ENCODE results near the gene BAK1. TPM values are rescaled to one million over a fixed set of nuclear protein-coding genes. Genes with fewer than 3 reads are reported as not detected.

BAK1 gene
- total RNA-seq, 6 donors from 2014 or later = 9.2 to 23.5 (median 13.7) TPM

GRCh38 chr6:33592595-33593413, 12.7 kb upstream of the BAK1 start:
- no peaks in the 10 kb centered on the region for H3K36me3 ChIP-seq

GRCh38 chr6:33592280-33592594, 12.2 kb upstream of the BAK1 start:
- Histone ChIP-seq H3K27ac (peak overlapping the region in 1 of 4 donors; percentile 52), H3K27me3 (no peaks in the 10 kb centered on the region), H3K4me1 (peaks cover 30 to 40% (median 35%) of the 10 kb centered on the region in 4 donors), H3K9me3 (no peaks in the 10 kb centered on the region), H3K36me3 (no peaks in the 10 kb centered on the region), H3K4me3 (no peak overlapping the region)
- 81 to 89% methylated on average over 7 of the region's 7 CpGs for whole genome bisulfite sequencing, 2 donors
- no peak for TF ChIP-seq POLR2AphosphoS5 (IDR thresholded peaks at IDR 0.05)
- TF ChIP-seq EP300 (IDR thresholded peaks at IDR 0.05) = no peak
- no peak for TF ChIP-seq CTCF (IDR thresholded peaks at IDR 0.05)
- TF ChIP-seq POLR2A (IDR thresholded peaks at IDR 0.05) = no peak
- DNase-seq (no peak), ATAC-seq (ENCODE audit: low FRiP score in 2 of 2) (no peak)

More at GRCh38 chr6:33592595-33593413, 12.7 kb upstream of the BAK1 start:
- H3K27me3 ChIP-seq = no peaks in the 10 kb centered on the region
- WGBS, 2 donors = 56 to 70% methylated on average over 17 to 41 of the region's 57 CpGs
- H3K4me3 ChIP-seq = peak overlapping the region in 3 of 4 donors; percentile 22 to 38 (median 26)
- H3K27ac ChIP-seq = peak overlapping the region in 1 of 4 donors; percentile 52
- ATAC-seq (ENCODE audit: low FRiP score in 2 of 2) (peak in 1 of 2 donors; percentile 1), DNase-seq (peak in 1 of 2 donors; percentile 89)
- H3K4me1 ChIP-seq = peaks cover 30 to 40% (median 36%) of the 10 kb centered on the region in 4 donors
- no peaks in the 10 kb centered on the region for H3K9me3 ChIP-seq
- TF ChIP-seq CTCF (IDR thresholded peaks at IDR 0.05) = no peak
- TF ChIP-seq POLR2A (IDR thresholded peaks at IDR 0.05) = peak in 1 of 4 donors; percentile 21

- H3K4me1 ChIP-seq = peaks cover 30 to 40% (median 35%) of the 10 kb centered on the region in 4 donors
- no peak for TF ChIP-seq POLR2AphosphoS5 (IDR thresholded peaks at IDR 0.05)
- no peak for TF ChIP-seq POLR2A (IDR thresholded peaks at IDR 0.05)
- TF ChIP-seq EP300 (IDR thresholded peaks at IDR 0.05) = no peak
- TF ChIP-seq CTCF (IDR thresholded peaks at IDR 0.05) = no peak
These were observed 11.5 kb upstream of the BAK1 start for GRCh38 chr6:33591424-33592032.

DNA sequence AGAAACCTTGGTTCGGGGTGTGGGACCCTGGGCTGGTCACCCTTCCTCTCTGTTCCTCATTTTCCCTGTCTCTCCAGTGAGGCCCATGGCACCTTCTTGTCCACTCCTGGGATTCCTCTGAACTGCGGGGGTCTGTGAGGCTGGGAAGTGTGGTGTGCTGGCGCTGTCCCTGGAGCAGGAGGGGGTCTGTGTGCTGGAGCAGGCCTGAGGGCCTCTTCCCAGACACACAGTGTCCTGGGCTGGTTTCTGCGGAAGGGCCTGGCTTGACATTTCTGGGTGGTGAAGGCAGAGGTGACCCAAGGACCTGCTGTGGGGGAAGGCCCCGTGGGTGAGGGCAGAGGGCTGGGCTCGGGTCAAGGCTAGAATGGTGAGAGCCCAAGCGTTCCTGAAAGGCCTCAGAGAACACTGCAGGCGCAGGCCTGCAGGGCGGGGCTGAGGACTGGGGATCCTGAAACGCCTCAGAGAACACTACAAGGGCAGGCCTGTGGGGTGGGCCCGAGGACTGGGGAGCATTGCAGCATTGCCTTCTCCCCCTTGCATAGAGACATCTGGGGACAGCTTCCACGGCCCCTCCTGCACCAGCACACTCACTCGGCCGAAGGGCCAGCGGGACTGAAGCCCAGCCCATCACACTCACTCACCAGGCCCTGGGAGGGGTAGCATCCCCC, 10.6 kb upstream of the BAK1 start:
- peak; percentile 28 to 85 for ATAC-seq (ENCODE audit: low FRiP score in 2 of 2)
- TF ChIP-seq EP300 (IDR thresholded peaks at IDR 0.05) (peak in 2 of 4 donors; percentile 19 to 49), POLR2AphosphoS5 (IDR thresholded peaks at IDR 0.05) (no peak), CTCF (IDR thresholded peaks at IDR 0.05) (peak in 3 of 6 experiments; percentile 5 to 40 (median 12)), POLR2A (IDR thresholded peaks at IDR 0.05) (peak in 1 of 4 donors; percentile 28)
- peak overlapping the region; percentile 83 to 93 (median 87) for H3K27ac ChIP-seq

More at GRCh38 chr6:33591424-33592032, 11.5 kb upstream of the BAK1 start:
- ATAC-seq (ENCODE audit: low FRiP score in 2 of 2) (no peak), DNase-seq (no peak)
- Histone ChIP-seq H3K27me3 (no peaks in the 10 kb centered on the region), H3K4me3 (no peak overlapping the region), H3K9me3 (no peaks in the 10 kb centered on the region), H3K36me3 (no peaks in the 10 kb centered on the region), H3K27ac (peak overlapping the region; percentile 83 to 93 (median 87))
- WGBS, 2 donors = 97 to 98% methylated on average over 5 to 9 of the region's 9 CpGs

More for the DNA sequence above, 10.6 kb upstream of the BAK1 start:
- H3K4me3 ChIP-seq = no peak overlapping the region
- H3K36me3 ChIP-seq = no peaks in the 10 kb centered on the region
- H3K27me3 ChIP-seq = no peaks in the 10 kb centered on the region
- WGBS, 2 donors = 59 to 88% methylated on average over 8 to 14 of the region's 15 CpGs
- H3K4me1 ChIP-seq = peaks cover 35 to 44% (median 40%) of the 10 kb centered on the region in 4 donors
- peak; percentile 79 to 90 for DNase-seq
- no peaks in the 10 kb centered on the region for H3K9me3 ChIP-seq

Measured in upper lobe of left lung (tissue), 6 donors.